GM19328 (cell line): ENCODE measurements around the gene GNG4.
"Not testable (repeated sequence)": the region's sequence is repeated elsewhere in the genome, so short reads cannot be mapped to it uniquely, and the experiment has no call there.

Experiments
- ATAC-seq: cut with Tn5 transposase; IDR thresholded peaks from one replicate; pipeline ENCODE4 v1.9.1; 2021; ENCODE audit warnings: mild to moderate bottlenecking, moderate library complexity; ENCODE audit not compliant: unreplicated experiment

GNG4 gene

GRCh38 chr1:235650341-235651169, 971 bp upstream of the GNG4 start:
- no peak for ATAC-seq

- ATAC-seq: no peak
Measured at GRCh38 chr1:235648954-235649367, 623 bp downstream of the GNG4 start.

- no peak for ATAC-seq
Measured at GRCh38 chr1:235648407-235648907, 1.1 kb downstream of the GNG4 start.

- ATAC-seq: not testable (repeated sequence)
Measured at GRCh38 chr1:235647537-235647936, 2.0 kb downstream of the GNG4 start.

GRCh38 chr1:235646463-235646862, 3.1 kb downstream of the GNG4 start:
- ATAC-seq: no peak

- ATAC-seq: no peak
Measured at GRCh38 chr1:235644693-235645305, 4.8 kb downstream of the GNG4 start.

GRCh38 chr1:235643837-235644692, 5.5 kb downstream of the GNG4 start:
- no peak for ATAC-seq

GRCh38 chr1:235642943-235643371, 6.6 kb downstream of the GNG4 start:
- no peak for ATAC-seq

- ATAC-seq: peak; percentile 71
Measured at GRCh38 chr1:235642011-235642942, 7.3 kb downstream of the GNG4 start.

GRCh38 chr1:235640580-235640979, 9.0 kb downstream of the GNG4 start:
- no peak for ATAC-seq

- no peak for ATAC-seq
Measured at GRCh38 chr1:235639226-235640205, 10.1 kb downstream of the GNG4 start.

- ATAC-seq: not testable (repeated sequence)
Measured at GRCh38 chr1:235638612-235639011, 11.0 kb downstream of the GNG4 start.

GRCh38 chr1:235637756-235638534, 11.6 kb downstream of the GNG4 start:
- ATAC-seq: no peak

GRCh38 chr1:235635938-235636662, 13.5 kb downstream of the GNG4 start:
- no peak for ATAC-seq

- peak; percentile 79 for ATAC-seq
Measured at GRCh38 chr1:235632506-235633401, 16.8 kb downstream of the GNG4 start.

- ATAC-seq: no peak
Measured at GRCh38 chr1:235631816-235632215, 17.8 kb downstream of the GNG4 start.
